H9 (cell line): ENCODE data around the gene TANK. TPM values are rescaled to one million over a fixed set of nuclear protein-coding genes. Genes with fewer than 3 reads are reported as not detected.

Experiments used
- DNase-seq: peaks from one replicate; pipeline ENCODE4 v3.0.0-alpha.2; 2017
- H2AFZ ChIP-seq: one replicate; pipeline ENCODE4 v1.6.1; 2013; ENCODE audit warnings: mild to moderate bottlenecking, low read length, control low read depth, moderate library complexity
- H2AK5ac ChIP-seq: 2 replicates; pipeline ENCODE4 v1.6.1; 2013; ENCODE audit warnings: low read length, control low read depth, mixed read lengths; ENCODE audit not compliant: insufficient read length
- H2BK120ac ChIP-seq: one replicate; pipeline ENCODE4 v1.6.1; 2013; ENCODE audit warnings: low read depth, mild to moderate bottlenecking, low read length, control low read depth, inconsistent platforms; ENCODE audit not compliant: poor library complexity, severe bottlenecking
- H2BK12ac ChIP-seq: 2 replicates; pipeline ENCODE4 v1.6.1; 2013; ENCODE audit warnings: low read length, control low read depth, mixed read lengths, low read depth; ENCODE audit not compliant: insufficient read length
- H2BK15ac ChIP-seq: 2 replicates; pipeline ENCODE4 v1.6.1; 2013; ENCODE audit warnings: low read depth, low read length, control low read depth
- H2BK20ac ChIP-seq: one replicate; pipeline ENCODE4 v1.6.1; 2013; ENCODE audit warnings: low read depth, mild to moderate bottlenecking, low read length, control low read depth, inconsistent platforms; ENCODE audit not compliant: poor library complexity, severe bottlenecking
- H2BK5ac ChIP-seq: 2 replicates; pipeline ENCODE4 v1.6.1; 2013; ENCODE audit warnings: low read length, control low read depth, mixed read lengths; ENCODE audit not compliant: insufficient read length
- H3K14ac ChIP-seq: 2 replicates; pipeline ENCODE4 v1.6.1; 2013; ENCODE audit warnings: low read length, control low read depth; ENCODE audit not compliant: insufficient read depth
- H3K18ac ChIP-seq: 2 replicates; pipeline ENCODE4 v1.6.1; 2013; ENCODE audit warnings: low read depth, mild to moderate bottlenecking, mixed read lengths, low read length, control low read depth; ENCODE audit not compliant: insufficient read length
- H3K23ac ChIP-seq: 2 replicates; pipeline ENCODE4 v1.6.1; 2013; ENCODE audit warnings: low read length, control low read depth, mixed read lengths, low read depth; ENCODE audit not compliant: insufficient read length
- H3K23me2 ChIP-seq: 2 replicates; pipeline ENCODE4 v1.6.1; 2013; ENCODE audit warnings: low read depth, mild to moderate bottlenecking, mixed read lengths, low read length, control low read depth; ENCODE audit not compliant: insufficient read length, poor library complexity, severe bottlenecking
- H3K27ac ChIP-seq: 2 replicates; pipeline ENCODE4 v1.5.1; 2013; ENCODE audit warnings: low read length, control low read depth, mixed read lengths, low read depth; ENCODE audit not compliant: insufficient read length
- H3K27me3 ChIP-seq: 2 replicates; pipeline ENCODE4 v1.6.1; 2013; ENCODE audit warnings: low read length, control low read depth, inconsistent platforms; ENCODE audit not compliant: insufficient read depth
- H3K4ac ChIP-seq: 2 replicates; pipeline ENCODE4 v1.6.1; 2013; ENCODE audit warnings: low read depth, mild to moderate bottlenecking, control low read depth, inconsistent platforms, low read length, moderate library complexity
- H3K4me1 ChIP-seq: 2 replicates; pipeline ENCODE4 v1.6.1; 2013; ENCODE audit warnings: low read length, control low read depth, inconsistent platforms; ENCODE audit not compliant: insufficient read depth
- H3K4me2 ChIP-seq: 2 replicates; pipeline ENCODE4 v1.6.1; 2013; ENCODE audit warnings: low read length, control low read depth, mixed read lengths; ENCODE audit not compliant: insufficient read length, insufficient read depth
- H3K56ac ChIP-seq: 2 replicates; pipeline ENCODE4 v1.6.1; 2013; ENCODE audit warnings: low read depth, mild to moderate bottlenecking, mixed read lengths, low read length, control low read depth; ENCODE audit not compliant: insufficient read length
- H3K79me1 ChIP-seq: 2 replicates; pipeline ENCODE4 v1.6.1; 2013; ENCODE audit warnings: low read depth, mild to moderate bottlenecking, moderate library complexity, low read length, control low read depth, inconsistent platforms; ENCODE audit not compliant: insufficient read depth, poor library complexity, severe bottlenecking
- H3K79me2 ChIP-seq: 2 replicates; pipeline ENCODE4 v1.6.1; 2013; ENCODE audit warnings: low read length, control low read depth, inconsistent platforms; ENCODE audit not compliant: insufficient read depth
- H3K9ac ChIP-seq: 2 replicates; pipeline ENCODE4 v1.6.1; 2013; ENCODE audit warnings: low read length, control low read depth, mixed read lengths; ENCODE audit not compliant: insufficient read length; ENCODE audit errors: extremely low read depth
- H3K9me3 ChIP-seq: one replicate; pipeline ENCODE4 v1.6.1; 2013; ENCODE audit warnings: low read depth, low read length, inconsistent platforms; ENCODE audit not compliant: control insufficient read depth
- H3T11ph ChIP-seq: one replicate; pipeline ENCODE4 v1.6.1; 2013; ENCODE audit warnings: mild to moderate bottlenecking, low read length, control low read depth, inconsistent platforms
- H4K20me1 ChIP-seq: one replicate; pipeline ENCODE4 v1.6.1; 2013; ENCODE audit not compliant: control insufficient read depth, insufficient read length, insufficient read depth
- H4K5ac ChIP-seq: 2 replicates; pipeline ENCODE4 v1.6.1; 2013; ENCODE audit warnings: low read depth, mild to moderate bottlenecking, mixed read lengths, low read length, control low read depth; ENCODE audit not compliant: insufficient read length
- H4K8ac ChIP-seq: replicated peaks from 2 replicates; pipeline ENCODE4 v1.6.1; 2013; ENCODE audit warnings: low read length, control low read depth, mixed read lengths, low read depth; ENCODE audit not compliant: insufficient read length
- H4K91ac ChIP-seq: 2 replicates; pipeline ENCODE4 v1.6.1; 2013; ENCODE audit warnings: low read depth, mild to moderate bottlenecking, moderate library complexity, mixed read lengths, low read length, control low read depth; ENCODE audit not compliant: insufficient read length
- H3K27ac Mint-ChIP-seq, 3 experiments: 2 replicates in 2 of 3; 3 replicates in 1 of 3; pipeline ENCODE4 v1.8.0; 2020 to 2021; ENCODE audit warnings: mixed read lengths in 3 of 3, mild to moderate bottlenecking in 1 of 3, moderate library complexity in 1 of 3
- H3K27me3 Mint-ChIP-seq: 2 replicates; pipeline ENCODE4 v1.8.0; 2021; ENCODE audit warnings: low read depth, mild to moderate bottlenecking, moderate library complexity, mixed read lengths
- H3K36me3 Mint-ChIP-seq, 3 experiments: 2 replicates in 2 of 3; 3 replicates in 1 of 3; pipeline ENCODE4 v1.8.0; 2020 to 2021; ENCODE audit warnings: low read depth in 3 of 3, mixed read lengths in 3 of 3; ENCODE audit not compliant: insufficient read depth in 1 of 3
- H3K4me1 Mint-ChIP-seq, 2 experiments: 2 replicates each; pipeline ENCODE4 v1.8.0; 2020; ENCODE audit warnings: mixed read lengths in 2 of 2
- H3K4me3 Mint-ChIP-seq, 2 experiments: 2 replicates in 1 of 2; 3 replicates in 1 of 2; pipeline ENCODE4 v1.8.0; 2020 to 2021; ENCODE audit warnings: mild to moderate bottlenecking in 2 of 2, mixed read lengths in 2 of 2, moderate library complexity in 1 of 2
- H3K9me3 Mint-ChIP-seq, 2 experiments: 2 replicates in 1 of 2; 3 replicates in 1 of 2; pipeline ENCODE4 v1.8.0; 2020; ENCODE audit warnings: mild to moderate bottlenecking in 2 of 2, mixed read lengths in 2 of 2, moderate library complexity in 1 of 2
- CTCF ChIP-seq: fragments of 200-600 bp; sonication (generic); conservative IDR thresholded peaks from 3 replicates; pipeline ENCODE4 v1.8.0; 2021; ENCODE audit warnings: antibody characterized with exemption, mild to moderate bottlenecking
- WGBS: extraction: QIAGEN DNeasy Blood & Tissue Kit; methylation state at CpG from one replicate; pipeline ENCODE4 v1.1.7; 2013; ENCODE audit warnings: missing lambda C conversion rate, low lambda C conversion rate, mixed read lengths; ENCODE audit not compliant: insufficient read length; ENCODE audit errors: extremely low coverage; 5-methylcytosine and 5-hydroxymethylcytosine counted together
- total RNA-seq: library from RNA; stranded (reverse); gene quantifications from 2 replicates; pipeline ENCODE4 v1.2.1, GENCODE V29; 2021

The TANK gene
- total RNA-seq, 1 experiment from 2014 or later: 23.9 TPM

- Histone ChIP-seq H2AFZ (no peak overlapping the region), H3K79me1 (no peaks in the 10 kb centered on the region), H2BK12ac (no peak overlapping the region), H3K79me2 (no peaks in the 10 kb centered on the region), H4K5ac (no peak overlapping the region), H2BK5ac (no peak overlapping the region), H3K27me3 (no peaks in the 10 kb centered on the region), H3K27ac (no peak overlapping the region), H2BK15ac (no peak overlapping the region), H3K4me1 (peaks cover 2% of the 10 kb centered on the region; the same call in 1 of the 2 replicates), H4K8ac (no peak overlapping the region), H3K4ac (no peak overlapping the region), H3K9me3 (no peaks in the 10 kb centered on the region), H3K56ac (no peak overlapping the region), H3K14ac (no peak overlapping the region), H3K4me2 (no peak overlapping the region), H3T11ph (no peak overlapping the region), H2BK120ac (no peak overlapping the region), H4K20me1 (no peaks in the 10 kb centered on the region), H3K9ac (no peak overlapping the region), H4K91ac (no peak overlapping the region), H3K23ac (no peak overlapping the region), H2BK20ac (no peak overlapping the region), H3K18ac (no peak overlapping the region), H2AK5ac (no peak overlapping the region), H3K23me2 (no peaks in the 10 kb centered on the region)
- Mint-ChIP-seq H3K27me3 (no peaks in the 10 kb centered on the region), H3K4me3 (no peak overlapping the region), H3K9me3 (no peaks in the 10 kb centered on the region), H3K4me1 (peaks cover 19 to 22% of the 10 kb centered on the region in 2 experiments), H3K36me3 (no peaks in the 10 kb centered on the region), H3K27ac (no peak overlapping the region)
- TF ChIP-seq CTCF: no peak
- WGBS: no CpG with 5 or more reads among the region's 3 CpGs
- DNase-seq: no peak
These were observed 44.4 kb upstream of the TANK start for GRCh38 chr2:161115605-161116380.
